ENCODE results near the gene PCYOX1L.

Gene PCYOX1L

DNA sequence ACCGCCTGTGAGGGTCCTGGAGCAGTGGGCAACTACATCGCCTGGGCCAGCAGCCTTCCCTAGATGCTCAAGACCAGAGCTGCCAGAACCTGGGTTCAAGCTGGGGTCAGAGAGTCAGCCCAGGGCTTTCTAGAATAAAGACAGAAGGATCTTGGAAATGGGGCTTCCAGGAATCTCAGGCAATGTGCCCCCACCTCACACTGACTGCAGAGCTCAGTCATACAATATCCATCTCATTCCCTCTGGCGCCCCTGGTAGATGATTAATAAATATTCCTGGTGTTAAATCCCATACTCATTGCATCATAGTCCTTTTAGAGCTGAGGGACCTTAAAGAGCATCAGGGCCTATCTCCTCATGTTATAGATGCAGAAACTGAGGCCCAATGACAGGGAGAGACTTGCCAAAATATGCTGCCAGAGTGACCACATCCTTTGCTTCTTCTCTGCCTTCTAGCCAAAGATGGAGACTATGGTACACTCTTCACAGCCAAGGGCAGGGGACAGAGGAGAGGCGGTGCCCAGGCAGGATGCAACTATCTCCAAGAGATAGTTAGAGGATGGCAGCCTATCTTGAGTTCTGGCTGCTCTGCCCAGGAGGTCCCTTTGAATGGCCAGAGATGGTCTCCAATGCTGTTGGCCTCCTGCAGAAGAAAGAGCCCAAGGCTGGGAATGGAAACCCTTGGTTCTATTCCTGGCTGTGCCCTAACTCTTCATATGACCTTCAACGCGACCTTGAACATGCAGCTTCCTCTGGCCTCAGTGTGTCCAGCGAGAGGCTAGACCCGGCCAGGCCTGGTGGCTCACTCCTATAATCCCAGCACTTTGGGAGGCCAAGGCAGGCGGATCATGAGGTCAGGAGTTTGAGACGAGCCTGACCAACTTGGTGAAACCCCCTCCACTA is 57.5 kb downstream of the PCYOX1L start:
- DNase-seq (ENCODE audit: low read depth): no peak
- TF ChIP-seq, protein P1, sequence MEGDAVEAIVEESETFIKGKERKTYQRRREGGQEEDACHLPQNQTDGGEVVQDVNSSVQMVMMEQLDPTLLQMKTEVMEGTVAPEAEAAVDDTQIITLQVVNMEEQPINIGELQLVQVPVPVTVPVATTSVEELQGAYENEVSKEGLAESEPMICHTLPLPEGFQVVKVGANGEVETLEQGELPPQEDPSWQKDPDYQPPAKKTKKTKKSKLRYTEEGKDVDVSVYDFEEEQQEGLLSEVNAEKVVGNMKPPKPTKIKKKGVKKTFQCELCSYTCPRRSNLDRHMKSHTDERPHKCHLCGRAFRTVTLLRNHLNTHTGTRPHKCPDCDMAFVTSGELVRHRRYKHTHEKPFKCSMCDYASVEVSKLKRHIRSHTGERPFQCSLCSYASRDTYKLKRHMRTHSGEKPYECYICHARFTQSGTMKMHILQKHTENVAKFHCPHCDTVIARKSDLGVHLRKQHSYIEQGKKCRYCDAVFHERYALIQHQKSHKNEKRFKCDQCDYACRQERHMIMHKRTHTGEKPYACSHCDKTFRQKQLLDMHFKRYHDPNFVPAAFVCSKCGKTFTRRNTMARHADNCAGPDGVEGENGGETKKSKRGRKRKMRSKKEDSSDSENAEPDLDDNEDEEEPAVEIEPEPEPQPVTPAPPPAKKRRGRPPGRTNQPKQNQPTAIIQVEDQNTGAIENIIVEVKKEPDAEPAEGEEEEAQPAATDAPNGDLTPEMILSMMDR (conservative IDR thresholded peaks at IDR 0.05; ENCODE audit: low read depth, low read length): no peak
- no peak overlapping the region for H3K4me3 ChIP-seq (ENCODE audit: low read length)

DNA sequence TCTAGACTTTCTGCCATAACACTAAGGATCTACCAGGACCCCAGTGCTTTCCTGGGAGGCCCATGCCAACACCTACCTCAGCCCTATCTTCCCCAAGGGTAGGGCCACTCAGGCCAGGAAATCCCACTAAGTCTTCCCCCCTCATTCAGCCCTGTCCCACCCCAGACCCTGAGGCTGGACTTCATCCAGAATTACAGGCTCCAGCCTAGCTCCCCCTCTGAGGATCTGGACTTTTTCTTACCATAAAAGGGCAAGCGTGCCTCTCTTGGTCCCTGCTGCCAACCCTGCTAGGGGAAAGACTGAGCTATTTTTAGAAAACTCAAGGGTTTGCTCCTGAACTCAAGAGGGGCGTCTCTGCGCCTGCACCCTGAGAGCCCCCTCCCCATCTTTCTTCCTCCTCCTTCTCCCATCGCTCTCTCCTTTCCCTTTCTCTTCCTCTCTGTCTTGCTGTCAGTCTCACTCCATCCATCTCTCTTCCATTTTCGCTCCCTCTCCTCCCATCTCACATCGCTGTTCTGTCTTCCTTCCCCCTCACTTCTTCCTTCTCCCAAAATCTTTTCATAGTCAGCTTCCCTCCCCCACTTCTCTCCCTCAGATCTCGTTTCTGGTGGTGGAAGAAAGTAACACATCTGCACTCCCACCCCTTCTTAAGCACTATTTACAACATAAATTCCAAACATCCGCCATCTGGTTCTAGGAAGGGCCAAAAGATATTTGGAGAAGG is 59.3 kb downstream of the PCYOX1L start:
- TF ChIP-seq, protein P1 (conservative IDR thresholded peaks at IDR 0.05; ENCODE audit: low read depth, low read length): no peak
- no peak overlapping the region for H3K4me3 ChIP-seq (ENCODE audit: low read length)
- no peak for DNase-seq (ENCODE audit: low read depth)

DNA sequence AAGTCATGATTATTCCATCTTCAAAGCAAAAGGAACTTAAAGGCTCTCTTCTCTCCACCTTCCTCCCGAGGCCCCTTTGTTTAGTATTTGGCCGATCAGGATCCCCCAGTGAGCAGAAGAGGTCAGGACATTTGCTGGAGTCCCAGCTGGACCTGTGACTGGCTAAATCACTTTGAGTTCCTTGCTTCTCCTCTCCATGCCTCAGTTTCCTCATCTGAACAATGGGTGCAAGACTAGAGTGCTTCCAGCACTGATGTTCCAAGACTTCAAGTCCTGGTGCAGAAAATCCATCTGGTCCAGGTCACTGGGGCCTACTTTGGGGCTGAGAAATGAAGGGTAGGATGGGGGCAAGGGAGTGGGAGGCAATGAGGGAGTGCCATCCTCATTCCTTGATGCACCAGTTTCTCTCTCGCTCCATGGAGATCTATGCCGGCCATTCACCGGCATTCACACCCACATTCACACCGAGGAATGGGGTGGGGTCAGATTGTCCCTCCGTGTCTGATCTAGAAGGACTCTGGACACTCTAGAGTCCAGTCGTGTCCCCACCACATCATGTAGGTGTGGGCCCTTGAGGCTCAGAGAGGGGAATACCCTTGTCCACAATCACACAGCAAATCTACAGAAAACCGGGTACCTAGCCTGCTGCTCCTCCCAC is 60.0 kb downstream of the PCYOX1L start:
- TF ChIP-seq, protein P1 (conservative IDR thresholded peaks at IDR 0.05; ENCODE audit: low read depth, low read length): no peak
- no peak overlapping the region for H3K4me3 ChIP-seq (ENCODE audit: low read length)
- no peak for DNase-seq (ENCODE audit: low read depth)

DNA sequence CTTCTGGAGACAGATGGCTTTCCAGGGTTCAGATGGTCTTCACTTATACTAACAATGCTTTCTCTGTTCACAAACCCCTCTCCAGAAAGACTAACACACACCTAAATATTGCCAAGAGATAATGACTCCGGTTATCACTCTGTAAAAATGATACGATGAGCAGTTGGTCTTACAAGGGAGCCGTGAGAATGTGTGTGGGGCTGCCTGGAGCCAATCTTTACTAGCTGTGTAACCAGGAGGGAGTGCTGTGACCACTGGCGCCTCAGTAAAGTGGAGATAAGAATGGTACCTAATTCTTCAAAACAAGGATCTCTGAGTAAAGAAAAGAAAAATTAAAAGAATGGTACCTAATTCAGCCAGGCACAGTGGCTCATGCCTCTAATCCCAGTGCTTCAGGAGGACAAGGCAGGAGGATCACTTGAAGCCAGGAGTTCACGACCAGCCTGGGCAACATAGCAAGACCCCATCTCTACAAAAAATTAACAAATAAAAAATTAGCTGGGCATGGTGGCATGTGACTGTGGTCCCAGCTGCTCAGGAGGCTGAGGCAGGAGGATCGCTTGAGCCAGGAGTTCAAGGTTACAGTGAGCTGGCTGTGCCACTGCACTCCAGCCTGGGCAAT is 61.2 kb downstream of the PCYOX1L start:
- no peak for DNase-seq (ENCODE audit: low read depth)
- H3K4me3 ChIP-seq (ENCODE audit: low read length): no peak overlapping the region
- TF ChIP-seq, protein P1 (conservative IDR thresholded peaks at IDR 0.05; ENCODE audit: low read depth, low read length): no peak

Data from retinal pigment epithelial cell (primary cell).